Sciatic nerve (tissue), 2 donors: ENCODE data around the gene KIF2A. TPM values are rescaled to one million over a fixed set of nuclear protein-coding genes. Genes with fewer than 3 reads are reported as not detected.
"Not testable (repeated sequence)": the region's sequence is repeated elsewhere in the genome, so short reads cannot be mapped to it uniquely, and the experiment has no call there.

Source experiments
- ATAC-seq: fragments of 200-7000 bp; cut with Tn5 transposase; one replicate; pipeline ENCODE4 v1.9.1; 2020; ENCODE audit warnings: mild to moderate bottlenecking, moderate library complexity
- DNase-seq: peaks from one replicate; pipeline ENCODE4 v3.0.0-alpha.2; 2020; ENCODE audit warnings: low spot score
- intact Hi-C: fragments of 100-400 bp; cut with DNase I; formaldehyde crosslinking; loops from one replicate; pipeline ENCODE4 v1.14.2; 2022
- total RNA-seq: library from RNA; stranded (reverse); fragmentation: NEBNext Ultra II Directional; extraction: Animal tissue kit (Norgen Biotek cat#: 25700); gene quantifications from one replicate; pipeline ENCODE4 v1.2.1, GENCODE V29; 2021
- donor health status: DM: no; HTN: no; CAD: no.
- donor health status: DM: no; HTN: no; CAD: no.

KIF2A gene
- total RNA-seq, 1 donor from 2014 or later, result 54.4 TPM

GRCh38 chr5:62287237-62287636, 18.8 kb upstream of the KIF2A start:
- intact Hi-C loops, result no loop called here
- DNase-seq (no peak), ATAC-seq (no peak)

GRCh38 chr5:62288118-62288517, 17.9 kb upstream of the KIF2A start:
- intact Hi-C loops, result no loop called here
- DNase-seq, result no peak
- no peak for ATAC-seq

- intact Hi-C loops, result no loop called here
Measured at GRCh38 chr5:62289813-62290212, 16.2 kb upstream of the KIF2A start.

GRCh38 chr5:62291829-62292228, 14.2 kb upstream of the KIF2A start:
- ATAC-seq, intact Hi-C loops, DNase-seq: not testable (repeated sequence)

More at GRCh38 chr5:62289813-62290212, 16.2 kb upstream of the KIF2A start:
- no peak for ATAC-seq
- DNase-seq, result no peak

GRCh38 chr5:62296998-62297397, 9.0 kb upstream of the KIF2A start:
- intact Hi-C loops, result no loop called here
- ATAC-seq, result no peak
- no peak for DNase-seq

- intact Hi-C loops, result no loop called here
- DNase-seq (no peak), ATAC-seq (no peak)
Measured at GRCh38 chr5:62298118-62298517, 7.9 kb upstream of the KIF2A start.

- DNase-seq (no peak), ATAC-seq (no peak)
- intact Hi-C loops, result no loop called here
Measured at GRCh38 chr5:62299101-62299500, 6.9 kb upstream of the KIF2A start.

GRCh38 chr5:62299600-62299999, 6.4 kb upstream of the KIF2A start:
- no peak for ATAC-seq
- no peak for DNase-seq
- intact Hi-C loops, result no loop called here

GRCh38 chr5:62305358-62305714, 670 bp upstream of the KIF2A start:
- ATAC-seq, result no peak
- intact Hi-C loops, result no loop called here
- no peak for DNase-seq

GRCh38 chr5:62306323-62306895, 403 bp downstream of the KIF2A start:
- DNase-seq, result peak; percentile 81
- peak; percentile 39 for ATAC-seq
- intact Hi-C loops, result no loop called here

- DNase-seq, result no peak
- intact Hi-C loops, result no loop called here
- peak; percentile 27 for ATAC-seq
Measured at GRCh38 chr5:62306896-62307689, 1.1 kb downstream of the KIF2A start.

- ATAC-seq (no peak), DNase-seq (no peak)
- intact Hi-C loops, result no loop called here
Measured at GRCh38 chr5:62308439-62308838, 2.4 kb downstream of the KIF2A start.

- no peak for DNase-seq
- ATAC-seq, result no peak
- intact Hi-C loops, result no loop called here
Measured at GRCh38 chr5:62309107-62309506, 3.1 kb downstream of the KIF2A start.

GRCh38 chr5:62310426-62311143, 4.6 kb downstream of the KIF2A start:
- no peak for ATAC-seq
- no peak for DNase-seq
- intact Hi-C loops, result no loop called here

- intact Hi-C loops, result no loop called here
- DNase-seq (no peak), ATAC-seq (no peak)
Measured at GRCh38 chr5:62312036-62312435, 6.0 kb downstream of the KIF2A start.

- intact Hi-C loops, result no loop called here
- DNase-seq (no peak), ATAC-seq (no peak)
Measured at GRCh38 chr5:62312674-62313073, 6.7 kb downstream of the KIF2A start.

GRCh38 chr5:62314213-62314830, 8.3 kb downstream of the KIF2A start:
- ATAC-seq, result no peak
- intact Hi-C loops, result no loop called here
- DNase-seq, result no peak

GRCh38 chr5:62315376-62316175, 9.6 kb downstream of the KIF2A start:
- intact Hi-C loops, result no loop called here
- ATAC-seq, result no peak
- DNase-seq, result no peak

- no peak for ATAC-seq
- no peak for DNase-seq
- intact Hi-C loops, result no loop called here
Measured at GRCh38 chr5:62316176-62316502, 10.1 kb downstream of the KIF2A start.
